GM23338 (cell line): Measurements from ENCODE around the gene OR5AU1.

ENCODE experiments used
- CTCF ChIP-seq, 2 experiments: fragments of 200-600 bp in 1 of 2; sonication (generic) in 1 of 2; conservative IDR thresholded peaks; 2 replicates each; pipeline versions ENCODE4 v1.5.1 to v1.6.1; 2016 to 2017; ENCODE audit warnings: antibody characterized with exemption in 2 of 2, low read depth in 2 of 2, mild to moderate bottlenecking in 2 of 2, moderate library complexity in 1 of 2
- EZH2 ChIP-seq: fragments of 200-600 bp; sonication (generic); IDR thresholded peaks from one replicate; pipeline ENCODE4 v1.8.0; 2017; ENCODE audit warnings: antibody characterized with exemption, mild to moderate bottlenecking, low read depth; ENCODE audit not compliant: unreplicated experiment
- EZH2phosphoT487 ChIP-seq: fragments of 200-600 bp; sonication (generic); IDR thresholded peaks from one replicate; pipeline ENCODE4 v1.8.1; 2018; ENCODE audit warnings: antibody characterized with exemption; ENCODE audit not compliant: unreplicated experiment
- POLR2AphosphoS5 ChIP-seq: IDR thresholded peaks from 2 replicates; pipeline ENCODE4 v1.6.1; 2016; ENCODE audit warnings: antibody characterized with exemption, low read depth
- STAT1 ChIP-seq: IDR thresholded peaks from one replicate; pipeline ENCODE4 v1.6.1; 2016; ENCODE audit warnings: antibody characterized with exemption; ENCODE audit not compliant: unreplicated experiment
- ZNF331 ChIP-seq: fragments of 250-450 bp; sonication (Bioruptor Pico); IDR thresholded peaks from 2 replicates; pipeline ENCODE4 v1.5.0; 2020; ENCODE audit warnings: low read depth, mild to moderate bottlenecking, moderate library complexity

DNA sequence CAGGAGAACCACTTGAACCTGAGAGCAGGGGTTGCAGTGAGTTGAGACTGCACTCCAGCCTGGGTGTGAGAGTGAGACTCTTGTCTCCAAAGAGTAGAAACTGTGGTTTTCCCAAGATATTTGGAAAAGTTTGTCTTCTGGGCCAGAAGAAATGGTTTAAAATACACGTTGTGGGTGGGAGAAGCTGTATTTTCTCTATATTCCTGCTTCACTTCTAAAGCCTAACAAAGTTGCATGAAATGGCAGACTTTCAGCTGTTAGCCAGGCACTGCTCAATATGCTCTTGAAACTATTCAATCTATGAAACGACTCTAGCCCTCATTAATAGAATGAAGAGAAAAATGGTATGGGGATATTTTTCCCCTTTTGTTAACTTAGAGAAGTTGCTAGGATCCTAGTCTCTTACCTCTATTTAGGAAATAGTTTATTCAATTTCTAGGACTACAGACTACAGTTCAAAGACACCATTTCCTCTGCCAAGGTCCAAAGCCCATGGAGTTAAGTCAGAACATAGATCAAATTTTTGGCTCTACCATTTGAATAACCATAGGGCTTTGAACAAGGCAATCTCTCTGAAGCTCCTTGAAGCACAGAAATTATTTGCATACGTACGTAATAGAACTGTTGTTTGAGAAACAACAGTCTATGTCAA, 49.3 kb upstream of the OR5AU1 start:
- no peak for TF ChIP-seq EZH2
- no peak for TF ChIP-seq STAT1
- no peak for TF ChIP-seq CTCF (conservative IDR thresholded peaks at IDR 0.05; ENCODE audit: low read depth in 2 of 2)
- TF ChIP-seq ZNF331 = no peak
- no peak for TF ChIP-seq EZH2phosphoT487
- TF ChIP-seq POLR2AphosphoS5 = no peak
